Activated CD8-positive, alpha-beta memory T cell treated with anti-CD3 and anti-CD28 coated beads, Interleukin-2, amount 10 ng/mL, durations not matched to agents 7 days and 5 days (primary cell): ENCODE measurements around the gene GRAMD1B. TPM values are rescaled to one million over a fixed set of nuclear protein-coding genes. Genes with fewer than 3 reads are reported as not detected.

Source experiments
- ATAC-seq: fragments of 150-1000 bp; cut with Tn5 transposase; one replicate; pipeline ENCODE4 v1.10.0; 2021; ENCODE audit warnings: moderate library complexity
- CTCF ChIA-PET: fragments of 350-600 bp; sonication (Branson Sonifier 250); formaldehyde crosslinking; loops from one replicate; lab custom pipeline; 2021; ENCODE audit warnings: antibody characterized with exemption; lab: Charles Lee
- DNase-seq: peaks from one replicate; pipeline ENCODE4 v3.0.0-alpha.2; 2020
- H3K27ac Mint-ChIP-seq: one replicate; pipeline ENCODE4 v1.8.0; 2021; ENCODE audit warnings: mild to moderate bottlenecking, mixed read lengths
- H3K27me3 Mint-ChIP-seq: one replicate; pipeline ENCODE4 v1.8.0; 2021; ENCODE audit warnings: mixed read lengths
- H3K36me3 Mint-ChIP-seq: one replicate; pipeline ENCODE4 v1.8.0; 2021; ENCODE audit warnings: mild to moderate bottlenecking, mixed read lengths
- H3K4me1 Mint-ChIP-seq: one replicate; pipeline ENCODE4 v1.8.0; 2021; ENCODE audit warnings: mixed read lengths
- H3K4me3 Mint-ChIP-seq: one replicate; pipeline ENCODE4 v1.8.0; 2021; ENCODE audit warnings: mild to moderate bottlenecking, moderate library complexity, mixed read lengths
- H3K9me3 Mint-ChIP-seq: one replicate; pipeline ENCODE4 v1.8.0; 2022; ENCODE audit warnings: low read depth, mixed read lengths
- total RNA-seq, 2 experiments: library from RNA; stranded (reverse); gene quantifications; one replicate each; pipeline ENCODE4 v1.2.3, GENCODE V29; 2021

GRAMD1B gene
- 10 to 100 TPM; 75.6 to 89.9 TPM for total RNA-seq

DNA sequence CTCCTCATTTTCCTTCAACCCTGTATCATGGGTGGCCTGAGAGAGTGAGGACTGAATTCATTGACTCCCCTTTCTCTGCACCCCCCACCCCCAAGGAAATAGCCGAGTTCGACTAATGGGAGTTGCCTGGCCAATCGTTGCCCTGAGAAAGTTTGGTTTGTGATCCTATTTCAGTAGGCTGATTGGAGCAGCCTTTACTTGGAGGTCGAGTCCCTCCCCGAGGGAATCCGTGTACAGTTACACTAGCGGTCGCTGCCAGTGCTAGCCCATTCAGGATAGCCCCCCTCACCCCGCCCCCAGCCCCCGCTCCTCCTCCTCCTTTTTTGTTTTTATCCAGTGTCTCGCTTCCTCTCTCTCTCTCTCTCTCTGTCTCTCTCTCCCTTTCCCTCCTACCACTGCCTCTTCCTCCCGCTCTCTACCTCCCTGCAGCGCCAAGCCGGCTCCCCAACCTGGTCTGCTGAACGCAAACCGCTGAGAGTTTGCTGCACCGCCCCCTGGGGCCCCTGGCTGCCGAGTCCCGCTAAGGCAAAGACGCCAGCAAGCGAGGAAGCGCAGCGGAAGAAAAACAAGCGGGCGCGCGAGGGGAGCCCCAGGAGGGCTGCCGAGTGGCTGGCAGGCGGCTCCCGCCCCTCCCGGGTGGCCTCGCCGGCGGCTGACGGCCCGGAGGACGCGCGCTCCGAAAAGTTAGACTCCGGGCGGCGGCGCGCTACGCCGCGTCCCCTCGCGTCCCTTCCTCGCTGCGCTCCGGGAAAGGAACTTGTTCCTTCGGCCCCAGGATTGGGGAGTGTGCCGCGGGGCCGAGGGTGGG is at the start of gene GRAMD1B:
Gene GRAMD1B (plus strand): TSS at position 357 of the 808 bp plus-strand sequence. CDS start 524 bp downstream, outside the sequence.
- peak within 1 kb of the TSS; percentile 93 for H3K27ac Mint-ChIP-seq
- peak; percentile 90 for DNase-seq
- no peaks in the 10 kb centered on the region for H3K27me3 Mint-ChIP-seq
- peaks cover 33% of the 10 kb centered on the region for H3K36me3 Mint-ChIP-seq
- peak; percentile 75 for ATAC-seq
- peak within 1 kb of the TSS; percentile 89 for H3K4me3 Mint-ChIP-seq
- H3K4me1 Mint-ChIP-seq, result peaks cover 50% of the 10 kb centered on the region
- no peaks in the 10 kb centered on the region for H3K9me3 Mint-ChIP-seq
- CTCF ChIA-PET, result interaction anchor here (0.7 to 11.1 kb wide), 7 partner anchors 7 to 48 kb away, joined by 3 to 101 read pairs (median 4); no protein-coding TSS in a partner anchor

DNA sequence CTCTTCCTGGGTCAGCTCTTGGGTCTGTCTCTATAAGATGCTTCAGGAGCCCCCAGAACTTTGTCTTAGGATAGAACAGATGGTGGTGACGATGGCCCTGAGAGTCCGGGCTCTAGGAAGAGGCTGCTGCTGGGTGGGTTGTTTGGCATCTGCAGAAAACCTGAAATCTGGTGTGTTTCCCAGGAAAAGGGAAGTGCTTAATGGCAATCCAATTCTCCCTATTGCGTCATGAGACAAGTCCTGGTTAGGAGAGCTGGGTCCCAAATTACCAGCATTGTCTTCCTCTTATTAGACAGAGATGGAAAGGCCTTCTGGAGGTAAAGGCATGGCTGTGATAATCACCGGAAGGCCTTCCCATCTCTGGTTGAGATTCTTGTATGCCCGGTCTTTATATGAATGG is 48.9 kb upstream of the GRAMD1B start:
- Mint-ChIP-seq H3K36me3 (peaks cover 14% of the 10 kb centered on the region), H3K4me1 (peaks cover 52% of the 10 kb centered on the region), H3K27ac (no peak overlapping the region), H3K9me3 (no peaks in the 10 kb centered on the region), H3K4me3 (no peak overlapping the region), H3K27me3 (no peaks in the 10 kb centered on the region)
- CTCF ChIA-PET, result interaction anchor here (1.1 to 3.1 kb wide), 9 partner anchors 10 to 98 kb away, joined by 3 to 20 read pairs (median 5); no protein-coding TSS in a partner anchor
- ATAC-seq (no peak), DNase-seq (no peak)

DNA sequence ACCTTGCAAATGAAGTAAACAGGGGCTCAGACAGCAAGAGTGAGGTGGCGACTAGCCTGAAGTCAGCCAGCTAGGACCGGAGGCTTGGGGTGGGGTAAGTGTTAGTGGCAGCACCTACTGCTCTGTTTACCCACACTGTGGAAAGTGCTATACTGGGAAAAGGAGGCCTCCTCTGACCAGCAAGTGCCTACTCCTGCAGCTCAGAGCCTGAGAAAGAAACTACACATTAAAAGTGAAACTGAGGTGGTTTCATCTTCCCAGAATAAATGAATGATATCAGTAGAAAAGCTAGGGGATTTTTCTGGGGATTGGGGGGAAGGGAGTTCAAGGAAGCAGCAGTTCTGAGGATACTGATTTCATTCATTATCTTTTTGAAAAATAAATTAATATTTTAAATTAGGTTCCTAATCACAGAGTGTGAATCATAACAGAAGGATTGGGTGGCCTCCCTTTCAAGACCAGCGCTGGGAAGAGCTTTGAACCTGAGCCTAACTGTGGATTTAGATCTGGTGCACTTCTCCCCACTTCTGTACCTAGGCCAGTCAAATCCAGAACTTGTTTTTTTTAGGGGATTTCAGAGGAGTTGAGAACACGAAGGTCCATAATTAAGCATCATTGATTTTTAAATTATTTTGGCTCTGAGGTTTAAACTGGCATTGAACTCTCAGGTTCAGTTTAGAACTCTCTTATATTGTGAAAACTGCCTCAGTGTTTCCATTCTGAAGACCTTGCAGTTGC is 48.1 kb upstream of the GRAMD1B start:
- Mint-ChIP-seq H3K36me3 (peaks cover 12% of the 10 kb centered on the region), H3K27ac (no peak overlapping the region), H3K27me3 (no peaks in the 10 kb centered on the region), H3K4me1 (peaks cover 44% of the 10 kb centered on the region), H3K9me3 (no peaks in the 10 kb centered on the region), H3K4me3 (peak overlapping the region; percentile 7)
- DNase-seq, result peak; percentile 90
- CTCF ChIA-PET, result interaction anchor here (0.8 to 3.1 kb wide), 11 partner anchors 11 to 97 kb away, joined by 3 to 20 read pairs (median 5); no protein-coding TSS in a partner anchor
- ATAC-seq, result peak; percentile 95

DNA sequence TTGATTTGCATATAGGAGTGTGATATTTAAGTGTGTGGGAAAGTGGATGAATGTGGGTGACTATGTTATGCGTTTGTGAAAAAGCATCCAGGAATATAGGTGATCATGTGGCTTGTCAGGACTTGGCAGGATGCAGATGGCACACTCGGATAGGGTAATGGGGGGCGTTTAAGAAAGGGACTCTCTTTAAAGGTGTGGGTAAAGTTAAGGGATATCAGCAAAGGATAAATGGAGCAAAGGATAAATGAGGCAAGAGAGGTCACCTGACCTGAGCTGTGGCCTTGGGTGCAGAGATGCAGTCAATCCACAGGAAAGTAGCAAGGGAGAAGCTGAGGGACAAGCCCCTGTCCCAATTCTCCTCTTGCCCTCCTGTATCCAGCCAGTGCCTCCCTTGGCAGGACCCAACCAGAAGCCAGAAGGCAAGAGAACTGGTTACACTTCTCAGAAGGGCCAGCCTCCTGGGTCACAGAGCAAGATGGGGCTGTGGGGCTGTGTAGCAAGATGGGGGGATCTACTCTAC is 47.5 kb upstream of the GRAMD1B start:
- CTCF ChIA-PET, result interaction anchor here (0.8 to 3.1 kb wide), 7 partner anchors 10 to 96 kb away, joined by 3 to 20 read pairs (median 9); no protein-coding TSS in a partner anchor
- DNase-seq, result peak; percentile 48

DNA sequence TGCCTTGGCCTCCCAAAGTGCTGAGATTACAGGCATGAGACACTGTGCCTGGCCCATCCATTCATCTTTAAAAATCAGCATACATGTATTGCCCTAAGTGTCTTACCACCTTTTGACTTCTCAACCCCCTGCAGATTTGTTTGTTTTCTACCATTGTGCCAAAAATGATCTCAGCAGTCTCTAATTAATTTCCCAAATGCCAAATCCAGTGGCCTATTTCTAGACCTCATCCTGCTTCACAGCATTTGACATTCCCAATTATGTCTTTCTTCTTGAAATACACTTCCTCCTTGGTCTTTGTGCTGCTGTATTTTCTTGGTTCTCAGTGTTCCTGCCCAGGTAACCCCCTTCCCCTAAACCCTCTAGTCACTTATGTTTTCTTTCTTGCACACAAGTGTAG is 46.0 kb upstream of the GRAMD1B start:
- CTCF ChIA-PET, result interaction anchor here (0.7 to 2.7 kb wide), 3 partner anchors 9 to 94 kb away, joined by 3 to 9 read pairs (median 6); no protein-coding TSS in a partner anchor
- DNase-seq (no peak), ATAC-seq (no peak)
- Mint-ChIP-seq H3K4me3 (no peak overlapping the region), H3K9me3 (no peaks in the 10 kb centered on the region), H3K4me1 (peaks cover 26% of the 10 kb centered on the region), H3K27me3 (no peaks in the 10 kb centered on the region), H3K36me3 (peaks cover 10% of the 10 kb centered on the region), H3K27ac (no peak overlapping the region)

More for the DNA sequence above, 47.5 kb upstream of the GRAMD1B start:
- H3K9me3 Mint-ChIP-seq, result no peaks in the 10 kb centered on the region
- H3K27ac Mint-ChIP-seq, result no peak overlapping the region
- no peaks in the 10 kb centered on the region for H3K27me3 Mint-ChIP-seq
- peaks cover 12% of the 10 kb centered on the region for H3K36me3 Mint-ChIP-seq
- peaks cover 38% of the 10 kb centered on the region for H3K4me1 Mint-ChIP-seq
- peak; percentile 13 for ATAC-seq
- peak overlapping the region; percentile 7 for H3K4me3 Mint-ChIP-seq

DNA sequence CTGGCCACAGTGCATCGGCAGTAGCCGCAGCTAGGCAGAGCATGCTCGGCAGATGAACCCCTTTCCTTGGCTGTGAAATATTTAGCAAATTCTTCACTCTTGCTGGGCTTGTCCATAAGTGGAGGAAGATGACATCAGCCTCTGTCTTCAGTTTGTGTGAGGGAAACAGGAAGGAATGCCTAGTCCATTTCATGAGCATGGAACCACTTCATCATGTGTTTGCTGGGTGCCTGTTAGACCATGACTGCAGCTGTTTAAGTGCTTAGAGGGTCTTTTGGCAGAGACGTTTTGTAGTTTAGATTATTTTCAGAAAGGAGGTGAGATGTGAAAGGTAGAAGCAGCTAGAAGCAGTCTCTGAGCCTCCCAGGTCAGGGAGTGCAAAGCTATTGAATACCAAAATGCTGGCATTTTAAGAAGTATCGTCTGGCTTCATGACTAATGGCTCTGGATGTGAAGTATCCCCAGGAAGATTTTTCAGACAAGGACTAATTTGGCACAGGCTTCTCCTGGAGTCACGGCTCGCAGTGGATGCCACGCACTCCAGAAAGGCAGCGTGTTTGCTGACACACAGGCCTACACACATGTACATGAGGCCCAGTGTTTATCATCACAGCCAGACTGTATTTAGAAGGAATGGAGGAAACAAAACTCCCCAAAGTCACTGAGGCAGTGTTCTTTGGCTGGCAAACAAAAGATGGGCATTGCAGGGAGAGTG is 43.1 kb upstream of the GRAMD1B start:
- ATAC-seq, result no peak

DNA sequence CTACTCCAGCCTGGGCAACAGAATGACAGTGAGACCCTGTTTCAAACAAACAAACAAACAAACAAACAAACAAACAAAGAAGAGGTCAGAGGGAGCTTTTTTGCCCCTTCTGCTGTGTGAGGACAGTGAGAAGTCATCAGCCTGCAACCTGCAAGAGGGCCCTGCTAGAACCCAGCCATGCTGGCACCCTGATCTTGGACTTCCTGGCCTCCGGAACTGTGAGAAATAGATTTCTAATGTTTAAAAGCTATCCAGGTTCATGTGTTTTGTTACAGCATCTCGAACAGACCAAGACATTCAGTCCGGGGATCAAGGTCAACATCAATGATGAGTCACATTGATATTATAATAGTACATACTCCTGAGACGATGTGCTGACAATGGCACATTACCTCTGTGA is 41.4 kb upstream of the GRAMD1B start:
- no peak overlapping the region for H3K4me3 Mint-ChIP-seq
- CTCF ChIA-PET, result interaction anchor here (1.0 to 1.2 kb wide), 4 partner anchors 8 to 30 kb away, joined by 3 to 6 read pairs (median 4); no protein-coding TSS in a partner anchor

More for the DNA sequence above, 43.1 kb upstream of the GRAMD1B start:
- CTCF ChIA-PET, result interaction anchor here (0.6 to 0.9 kb wide), 4 partner anchors 20 to 86 kb away, joined by 3 to 5 read pairs (median 4); no protein-coding TSS in a partner anchor
- no peak for DNase-seq
- peaks cover 9% of the 10 kb centered on the region for H3K4me1 Mint-ChIP-seq
- peaks cover 12% of the 10 kb centered on the region for H3K36me3 Mint-ChIP-seq
- no peak overlapping the region for H3K4me3 Mint-ChIP-seq
- no peaks in the 10 kb centered on the region for H3K27me3 Mint-ChIP-seq
- no peak overlapping the region for H3K27ac Mint-ChIP-seq
- no peaks in the 10 kb centered on the region for H3K9me3 Mint-ChIP-seq

DNA sequence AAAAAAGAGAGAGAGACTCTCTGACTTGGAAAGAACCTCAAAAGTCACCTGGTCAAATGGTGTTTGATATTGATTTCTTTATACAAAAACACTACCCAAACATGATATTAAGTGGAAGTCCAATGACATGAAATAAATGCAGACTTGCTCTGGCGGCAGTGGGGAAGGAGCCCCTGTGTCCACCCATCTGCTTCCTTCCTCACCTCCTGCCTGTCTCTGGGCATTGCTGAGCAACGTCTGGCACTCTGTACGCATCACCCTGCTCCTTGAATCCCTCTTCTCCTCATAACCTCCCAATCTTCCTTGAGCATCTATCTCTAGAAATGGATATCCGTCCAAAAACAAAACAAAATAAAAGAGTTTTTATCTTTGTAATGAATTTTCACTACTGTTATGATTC is 39.9 kb upstream of the GRAMD1B start:
- CTCF ChIA-PET, result interaction anchor here (1.1 kb wide), 1 partner anchor 18 kb away, joined by 3 read pairs; no protein-coding TSS in a partner anchor
- ATAC-seq (no peak), DNase-seq (no peak)
- Mint-ChIP-seq H3K4me1 (peaks cover 35% of the 10 kb centered on the region), H3K27me3 (peaks cover 3% of the 10 kb centered on the region), H3K9me3 (no peaks in the 10 kb centered on the region), H3K27ac (no peak overlapping the region), H3K4me3 (no peak overlapping the region), H3K36me3 (peaks cover 17% of the 10 kb centered on the region)

More for the DNA sequence above, 41.4 kb upstream of the GRAMD1B start:
- Mint-ChIP-seq H3K36me3 (peaks cover 13% of the 10 kb centered on the region), H3K27ac (no peak overlapping the region), H3K27me3 (no peaks in the 10 kb centered on the region), H3K4me1 (peaks cover 26% of the 10 kb centered on the region), H3K9me3 (no peaks in the 10 kb centered on the region)
- ATAC-seq (no peak), DNase-seq (no peak)

DNA sequence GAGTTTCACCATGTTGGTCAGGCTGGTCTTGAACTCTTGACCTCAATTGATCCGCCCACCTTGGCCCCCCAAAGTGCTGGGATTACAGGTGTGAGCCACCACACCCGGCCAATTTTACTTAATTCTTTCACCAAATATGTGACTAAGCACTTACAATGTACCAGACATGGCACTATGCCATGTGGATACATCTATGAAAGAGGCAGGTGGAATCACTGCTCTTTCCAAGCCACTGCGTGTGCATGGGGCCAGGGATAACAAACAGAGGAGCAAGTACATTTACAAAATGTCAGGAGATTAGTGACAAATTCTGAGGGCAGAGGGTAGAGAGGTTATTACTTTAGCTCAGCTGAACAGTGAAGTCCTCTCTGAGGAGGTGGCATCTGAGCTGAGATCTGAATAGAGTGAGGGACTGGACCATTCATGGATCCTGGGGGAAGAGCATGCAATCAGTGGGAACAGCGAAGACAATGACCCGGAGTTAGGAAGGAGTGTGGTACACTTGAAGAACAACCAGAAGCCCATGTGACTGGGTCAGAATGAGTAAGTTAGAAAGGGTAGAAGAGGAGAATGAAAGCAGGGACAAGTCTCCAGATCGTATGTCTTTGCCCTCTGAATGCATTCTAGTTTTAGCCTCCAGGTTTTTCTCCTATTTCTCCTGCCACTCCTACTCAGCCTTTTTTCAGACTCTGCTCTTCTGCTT is 38.3 kb upstream of the GRAMD1B start:
- CTCF ChIA-PET, result interaction anchor here (2.3 kb wide), 1 partner anchor 9 kb away, joined by 9 read pairs; no protein-coding TSS in a partner anchor
- Mint-ChIP-seq H3K4me3 (peak overlapping the region; percentile 0), H3K9me3 (no peaks in the 10 kb centered on the region), H3K27me3 (peaks cover 3% of the 10 kb centered on the region), H3K4me1 (peaks cover 41% of the 10 kb centered on the region), H3K27ac (peak overlapping the region; percentile 52), H3K36me3 (peaks cover 22% of the 10 kb centered on the region)
- DNase-seq (no peak), ATAC-seq (peak; percentile 24)

DNA sequence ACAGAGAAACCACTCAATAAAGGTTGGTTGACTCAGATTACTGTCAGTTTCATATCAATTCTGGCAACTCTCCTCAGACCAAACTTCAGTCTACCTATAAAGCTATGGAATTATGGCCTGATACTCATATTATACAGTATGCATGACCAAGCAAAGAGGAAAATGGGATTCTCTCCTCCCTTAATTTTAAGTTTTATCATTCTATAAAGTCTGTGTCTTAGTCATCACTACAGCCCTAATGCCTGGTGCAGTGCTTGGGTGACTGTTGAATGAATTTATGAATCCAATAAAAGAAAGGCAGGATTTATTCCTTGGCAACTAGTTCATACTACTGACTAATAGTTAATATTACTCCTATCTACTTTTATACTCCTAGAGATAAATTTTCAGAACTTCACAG is 37.6 kb upstream of the GRAMD1B start:
- Mint-ChIP-seq H3K27me3 (peaks cover 3% of the 10 kb centered on the region), H3K4me1 (peaks cover 41% of the 10 kb centered on the region), H3K36me3 (peaks cover 22% of the 10 kb centered on the region), H3K4me3 (peak overlapping the region; percentile 0), H3K9me3 (no peaks in the 10 kb centered on the region), H3K27ac (peak overlapping the region; percentile 52)
- CTCF ChIA-PET, result interaction anchor here (1.0 to 2.3 kb wide), 4 partner anchors 10 to 86 kb away, joined by 3 to 17 read pairs (median 6); no protein-coding TSS in a partner anchor
- peak; percentile 16 for ATAC-seq
- DNase-seq, result no peak

DNA sequence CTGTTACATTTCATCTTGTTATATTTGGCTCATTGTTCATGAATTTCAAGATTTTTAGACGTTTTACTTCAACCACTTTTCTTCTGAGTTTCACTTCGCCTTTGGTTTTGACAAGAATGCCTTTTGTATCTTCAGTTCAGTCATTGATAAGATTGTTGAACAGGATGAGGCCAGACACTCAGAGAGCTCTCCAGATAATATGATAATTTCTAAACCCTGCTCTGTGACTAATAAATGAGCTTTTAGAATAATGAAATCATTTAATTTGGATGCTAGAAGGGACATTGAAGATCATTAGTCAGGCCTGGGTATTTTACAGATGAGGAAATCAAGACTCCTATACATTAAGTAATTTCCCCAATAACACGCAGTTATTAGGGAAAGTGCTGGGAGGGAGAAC is 37.2 kb upstream of the GRAMD1B start:
- DNase-seq (no peak), ATAC-seq (no peak)
- CTCF ChIA-PET, result interaction anchor here (0.7 to 2.3 kb wide), 6 partner anchors 10 to 86 kb away, joined by 3 to 17 read pairs (median 4); no protein-coding TSS in a partner anchor
- Mint-ChIP-seq H3K4me1 (peaks cover 41% of the 10 kb centered on the region), H3K9me3 (no peaks in the 10 kb centered on the region), H3K4me3 (no peak overlapping the region), H3K27ac (peak overlapping the region; percentile 50), H3K36me3 (peaks cover 24% of the 10 kb centered on the region), H3K27me3 (peaks cover 3% of the 10 kb centered on the region)
